ENCODE data around the gene SLC25A19.

DNA sequence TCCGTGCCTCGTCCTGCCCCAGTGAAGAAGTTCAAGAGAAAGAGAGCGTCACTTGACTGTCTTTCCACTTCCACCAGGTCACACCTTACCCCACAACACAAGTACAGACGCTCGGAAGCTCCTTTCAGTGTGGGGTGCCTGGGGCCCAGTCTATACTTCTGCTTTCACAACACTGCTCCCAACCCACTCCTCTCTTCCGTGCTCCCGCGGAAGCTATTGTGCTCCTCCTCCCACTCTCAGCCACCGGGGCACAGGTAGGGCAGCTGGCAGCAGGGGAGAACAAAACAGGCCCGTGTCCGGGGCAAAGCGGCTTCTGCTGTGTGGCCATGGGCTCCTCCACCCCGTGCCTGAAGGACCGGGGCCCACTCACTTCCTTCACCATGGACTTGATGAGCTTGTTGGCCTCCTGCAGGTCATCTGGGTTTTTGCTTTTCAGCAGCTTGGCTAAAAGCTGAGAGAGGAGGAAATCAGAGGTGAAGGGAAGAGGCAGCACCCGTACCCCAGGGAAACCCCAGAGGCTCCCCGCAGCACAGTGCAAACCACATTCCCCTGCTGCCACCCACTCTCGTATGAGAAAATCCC lies 46.7 kb downstream of the SLC25A19 start:
- TF ChIP-seq EZH2phosphoT487 (IDR thresholded peaks at IDR 0.05; ENCODE audit: borderline replicate concordance, low read depth) (no peak), NRF1 (IDR thresholded peaks at IDR 0.05; ENCODE audit: low read depth, low read length) (no peak), SMC3 (IDR thresholded peaks at IDR 0.05; ENCODE audit: low read depth, low read length) (no peak)
- TF ChIP-seq, protein P1, sequence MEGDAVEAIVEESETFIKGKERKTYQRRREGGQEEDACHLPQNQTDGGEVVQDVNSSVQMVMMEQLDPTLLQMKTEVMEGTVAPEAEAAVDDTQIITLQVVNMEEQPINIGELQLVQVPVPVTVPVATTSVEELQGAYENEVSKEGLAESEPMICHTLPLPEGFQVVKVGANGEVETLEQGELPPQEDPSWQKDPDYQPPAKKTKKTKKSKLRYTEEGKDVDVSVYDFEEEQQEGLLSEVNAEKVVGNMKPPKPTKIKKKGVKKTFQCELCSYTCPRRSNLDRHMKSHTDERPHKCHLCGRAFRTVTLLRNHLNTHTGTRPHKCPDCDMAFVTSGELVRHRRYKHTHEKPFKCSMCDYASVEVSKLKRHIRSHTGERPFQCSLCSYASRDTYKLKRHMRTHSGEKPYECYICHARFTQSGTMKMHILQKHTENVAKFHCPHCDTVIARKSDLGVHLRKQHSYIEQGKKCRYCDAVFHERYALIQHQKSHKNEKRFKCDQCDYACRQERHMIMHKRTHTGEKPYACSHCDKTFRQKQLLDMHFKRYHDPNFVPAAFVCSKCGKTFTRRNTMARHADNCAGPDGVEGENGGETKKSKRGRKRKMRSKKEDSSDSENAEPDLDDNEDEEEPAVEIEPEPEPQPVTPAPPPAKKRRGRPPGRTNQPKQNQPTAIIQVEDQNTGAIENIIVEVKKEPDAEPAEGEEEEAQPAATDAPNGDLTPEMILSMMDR (IDR thresholded peaks at IDR 0.05): no peak

Measured in SK-N-SH (cell line).